H1 (cell line): ENCODE results near the gene HDLBP. TPM values are rescaled to one million over a fixed set of nuclear protein-coding genes. Genes with fewer than 3 reads are reported as not detected.

Experiments
- CTCF ChIA-PET: fragments of 300-600 bp; sonication (Branson Sonifier 250); formaldehyde crosslinking; loops from one replicate; lab custom pipeline; 2021; ENCODE audit not compliant: partially characterized antibody; lab: Charles Lee
- POLR2A ChIA-PET: fragments of 300-600 bp; sonication (Branson Sonifier 250); formaldehyde crosslinking; loops from one replicate; lab custom pipeline; 2021; ENCODE audit warnings: inconsistent platforms; ENCODE audit not compliant: partially characterized antibody; lab: Charles Lee
- DNase-seq, 2 experiments: peaks; one replicate each; pipeline versions ENCODE4 v3.0.0 to v3.0.0-alpha.2; 2010 to 2022; ENCODE audit warnings: low spot score in 2 of 2, low read depth in 1 of 2, mixed read lengths in 1 of 2
- FAIRE-seq: peaks from 2 replicates; lab custom pipeline; 2011; peaks lifted over from hg19 to GRCh38; lab: Jason Lieb, UNC
- H2AFZ ChIP-seq: 2 replicates; pipeline ENCODE4 v1.8.1; 2012; ENCODE audit warnings: low read length, inconsistent platforms
- H2AK5ac ChIP-seq: 2 replicates; pipeline ENCODE4 v1.6.1; 2013; ENCODE audit warnings: low read depth, low read length
- H2BK120ac ChIP-seq: replicated peaks from 2 replicates; pipeline ENCODE3; 2013; ENCODE audit warnings: low read depth, low read length, inconsistent platforms
- H2BK12ac ChIP-seq: 2 replicates; pipeline ENCODE4 v1.6.1; 2013; ENCODE audit warnings: low read depth, low read length
- H2BK15ac ChIP-seq: 2 replicates; pipeline ENCODE4 v1.6.1; 2013; ENCODE audit warnings: low read length
- H2BK20ac ChIP-seq: 2 replicates; pipeline ENCODE4 v1.6.1; 2013; ENCODE audit warnings: low read length
- H2BK5ac ChIP-seq: 2 replicates; pipeline ENCODE4 v1.6.1; 2013; ENCODE audit warnings: low read depth, low read length
- H3K14ac ChIP-seq: 2 replicates; pipeline ENCODE4 v1.6.1; 2013; ENCODE audit warnings: inconsistent platforms; ENCODE audit not compliant: insufficient read length
- H3K18ac ChIP-seq: 2 replicates; pipeline ENCODE4 v1.6.1; 2013; ENCODE audit warnings: low read length; ENCODE audit errors: extremely low read depth
- H3K23ac ChIP-seq: 2 replicates; pipeline ENCODE4 v1.6.1; 2013; ENCODE audit warnings: inconsistent platforms; ENCODE audit not compliant: insufficient read length
- H3K23me2 ChIP-seq: 2 replicates; pipeline ENCODE4 v1.6.1; 2013; ENCODE audit warnings: low read depth, low read length
- H3K27ac ChIP-seq: 2 replicates; pipeline ENCODE4 v1.6.1; 2011; ENCODE audit warnings: low read depth, low read length, inconsistent platforms
- H3K27me3 ChIP-seq, 4 experiments: replicated peaks in 1 of 4; 1 replicate in 1 of 4; 2 replicates in 3 of 4; pipeline versions ENCODE4 v1.6.1 to v1.8.1; 2011 to 2013; ENCODE audit warnings: low read length in 3 of 4, mild to moderate bottlenecking in 3 of 4, inconsistent platforms in 2 of 4, mixed read lengths in 2 of 4, moderate library complexity in 1 of 4; ENCODE audit not compliant: control insufficient read depth in 3 of 4, insufficient read depth in 3 of 4; ENCODE audit errors: extremely low read depth in 1 of 4
- H3K36me3 ChIP-seq, 4 experiments: 2 replicates each; pipeline versions ENCODE4 v1.6.1 to v1.8.1; 2011 to 2013; ENCODE audit warnings: mild to moderate bottlenecking in 4 of 4, low read length in 3 of 4, moderate library complexity in 2 of 4, control low read depth in 1 of 4, inconsistent platforms in 1 of 4; ENCODE audit not compliant: insufficient read depth in 4 of 4, control insufficient read depth in 2 of 4
- H3K4ac ChIP-seq: replicated peaks from 2 replicates; pipeline ENCODE3; 2013; ENCODE audit warnings: low read length, low read depth, mixed read lengths, inconsistent platforms; ENCODE audit not compliant: insufficient read length
- H3K4me1 ChIP-seq, 4 experiments: replicated peaks in 1 of 4; 1 replicate in 1 of 4; 2 replicates in 3 of 4; pipeline versions ENCODE4 v1.6.1 to v1.8.1; 2011 to 2013; ENCODE audit warnings: low read length in 3 of 4, inconsistent platforms in 2 of 4, mixed read lengths in 1 of 4; ENCODE audit not compliant: insufficient read depth in 4 of 4, control insufficient read depth in 3 of 4
- H3K4me2 ChIP-seq, 2 experiments: 2 replicates each; pipeline versions ENCODE4 v1.6.1 to v1.8.1; 2011 to 2013; ENCODE audit warnings: low read depth in 2 of 2, low read length in 2 of 2, control low read depth in 1 of 2, inconsistent platforms in 1 of 2, mild to moderate bottlenecking in 1 of 2; ENCODE audit not compliant: insufficient read depth in 1 of 2
- H3K4me3 ChIP-seq, 4 experiments: fragments of 200-600, 300-600 bp in 1 of 4; sonication (generic), shearing (Covaris generic), sonication (Bioruptor Twin) in 1 of 4; 2 replicates each; pipeline versions ENCODE4 v1.5.1 to v1.8.1; 2011 to 2016; ENCODE audit warnings: low read length in 4 of 4, low read depth in 3 of 4, control low read depth in 2 of 4, inconsistent platforms in 2 of 4, mild to moderate bottlenecking in 2 of 4, mixed read lengths in 1 of 4, moderate library complexity in 1 of 4; ENCODE audit not compliant: insufficient read depth in 2 of 4; ENCODE audit errors: extremely low read depth in 1 of 4
- H3K56ac ChIP-seq: replicated peaks from 2 replicates; pipeline ENCODE3; 2013; ENCODE audit warnings: low read depth, mild to moderate bottlenecking, mixed read lengths, low read length, inconsistent platforms; ENCODE audit not compliant: insufficient read length
- H3K79me1 ChIP-seq: 2 replicates; pipeline ENCODE4 v1.6.1; 2013; ENCODE audit warnings: low read depth, low read length, control low read depth
- H3K79me2 ChIP-seq, 2 experiments: 2 replicates each; pipeline versions ENCODE4 v1.6.1 to v1.8.1; 2012 to 2013; ENCODE audit warnings: low read length in 2 of 2, mild to moderate bottlenecking in 2 of 2, inconsistent platforms in 1 of 2; ENCODE audit not compliant: insufficient read depth in 2 of 2, control insufficient read depth in 1 of 2
- H3K9ac ChIP-seq, 4 experiments: replicated peaks in 1 of 4; 1 replicate in 1 of 4; 2 replicates in 3 of 4; pipeline versions ENCODE4 v1.6.1 to v1.8.1; 2011 to 2013; ENCODE audit warnings: low read depth in 3 of 4, low read length in 3 of 4, control low read depth in 2 of 4, mild to moderate bottlenecking in 2 of 4, moderate library complexity in 2 of 4, inconsistent platforms in 1 of 4; ENCODE audit errors: extremely low read depth in 1 of 4
- H3K9me3 ChIP-seq, 2 experiments: 2 replicates each; pipeline versions ENCODE4 v1.6.1 to v1.8.1; 2012 to 2013; ENCODE audit warnings: mild to moderate bottlenecking in 2 of 2, moderate library complexity in 2 of 2, control low read depth in 1 of 2, inconsistent platforms in 1 of 2, low read depth in 1 of 2, low read length in 1 of 2, mixed read lengths in 1 of 2; ENCODE audit not compliant: insufficient read depth in 2 of 2
- H4K20me1 ChIP-seq, 2 experiments: replicated peaks in 1 of 2; 2 replicates each; pipeline versions ENCODE3 to v1.8.1; 2011 to 2013; ENCODE audit warnings: inconsistent platforms in 2 of 2, low read length in 2 of 2, mild to moderate bottlenecking in 1 of 2; ENCODE audit not compliant: insufficient read depth in 2 of 2, control insufficient read depth in 1 of 2
- H4K5ac ChIP-seq: 2 replicates; pipeline ENCODE4 v1.6.1; 2013; ENCODE audit warnings: low read length, low read depth, mixed read lengths, inconsistent platforms; ENCODE audit not compliant: insufficient read length
- H4K8ac ChIP-seq: 2 replicates; pipeline ENCODE4 v1.8.0; 2013; ENCODE audit warnings: mild to moderate bottlenecking, moderate library complexity, low read length, inconsistent platforms; ENCODE audit not compliant: insufficient read depth; ENCODE audit errors: extremely low read depth
- H4K91ac ChIP-seq: replicated peaks from 2 replicates; pipeline ENCODE3; 2013; ENCODE audit warnings: low read length, mixed read lengths, inconsistent platforms; ENCODE audit not compliant: insufficient read length
- ASH2L ChIP-seq: fragments of 200-600, 300-600 bp; sonication (generic); IDR thresholded peaks from one replicate; pipeline ENCODE4 v1.7.1; 2017; ENCODE audit warnings: low read length
- BCL11A ChIP-seq, 2 experiments: IDR thresholded peaks; one replicate each; pipeline ENCODE4 v1.6.1; 2011; ENCODE audit warnings: low read depth in 2 of 2, low read length in 2 of 2, mild to moderate bottlenecking in 2 of 2
- CHD1 ChIP-seq: IDR thresholded peaks from 2 replicates; pipeline ENCODE4 v1.6.1; 2012; ENCODE audit warnings: low read depth, low read length, improper control_type of control experiment
- EP300 ChIP-seq, 2 experiments: IDR thresholded peaks; 1 replicate in 1 of 2; 2 replicates in 1 of 2; pipeline ENCODE4 v1.6.1; 2011 to 2012; ENCODE audit warnings: low read depth in 2 of 2, low read length in 2 of 2, mild to moderate bottlenecking in 2 of 2, borderline replicate concordance in 1 of 2, inconsistent platforms in 1 of 2, moderate library complexity in 1 of 2
- EZH2 ChIP-seq: fragments of 200-600 bp; sonication (generic); IDR thresholded peaks from 2 replicates; pipeline ENCODE4 v1.7.1; 2012; ENCODE audit warnings: low read depth, mild to moderate bottlenecking, moderate library complexity, low read length, inconsistent platforms; ENCODE audit not compliant: severe bottlenecking
- PHF8 ChIP-seq: fragments of 200-600 bp; sonication (generic); conservative IDR thresholded peaks from 2 replicates; pipeline ENCODE4 v1.7.1; 2012; ENCODE audit warnings: low read depth, mild to moderate bottlenecking, inconsistent platforms, low read length, moderate library complexity
- TEAD4 ChIP-seq: IDR thresholded peaks from 2 replicates; pipeline ENCODE4 v1.6.1; 2012; ENCODE audit warnings: low read depth, low read length, inconsistent platforms, mixed read lengths
- WGBS, 2 experiments: shearing (Covaris generic) in 1 of 2; methylation state at CpG; one replicate each; pipeline versions ENCODE4 v1.1.6 to v1.1.7; 2013 to 2015; ENCODE audit warnings: low lambda C conversion rate in 2 of 2, mixed read lengths in 2 of 2, inconsistent platforms in 1 of 2, low coverage in 1 of 2, missing lambda C conversion rate in 1 of 2; ENCODE audit not compliant: insufficient replicate concordance in 2 of 2, insufficient coverage in 1 of 2, insufficient read length in 1 of 2; ENCODE audit errors: extremely low coverage in 1 of 2, missing lambda C conversion rate in 1 of 2; 5-methylcytosine and 5-hydroxymethylcytosine counted together
- polyA plus RNA-seq, 7 experiments: library from polyadenylated mRNA; depleted of rRNA in 3 of 7; stranded (reverse) in 5 of 7; unstranded in 2 of 7; fragments of >200 nt in 5 of 7; fragments of 200-250 nt in 2 of 7; gene quantifications; 1 replicate in 5 of 7; 2 replicates in 1 of 7; 4 replicates in 1 of 7; pipeline versions ENCODE4 v1.2.1 to v1.2.3, GENCODE V29; 2011 to 2013; ENCODE audit warnings: missing spikeins in 2 of 7, mixed read lengths in 2 of 7
- total RNA-seq: library from RNA; stranded (reverse); fragmentation: NEBNext Ultra II Directional; extraction: Animal tissue kit (Norgen Biotek cat#: 25700); gene quantifications from 2 replicates; pipeline ENCODE4 v1.2.1, GENCODE V29; 2021
- TF ChIP-seq, protein P1 (sequence below): IDR thresholded peaks from 2 replicates; pipeline ENCODE4 v1.6.1; 2012; ENCODE audit warnings: inconsistent platforms

HDLBP gene
- total and polyA plus RNA-seq, 2 of the 8 experiments (the other 6 are each of a cell fraction or from before 2014, with no cell fraction given) = 185 to 360 TPM

DNA sequence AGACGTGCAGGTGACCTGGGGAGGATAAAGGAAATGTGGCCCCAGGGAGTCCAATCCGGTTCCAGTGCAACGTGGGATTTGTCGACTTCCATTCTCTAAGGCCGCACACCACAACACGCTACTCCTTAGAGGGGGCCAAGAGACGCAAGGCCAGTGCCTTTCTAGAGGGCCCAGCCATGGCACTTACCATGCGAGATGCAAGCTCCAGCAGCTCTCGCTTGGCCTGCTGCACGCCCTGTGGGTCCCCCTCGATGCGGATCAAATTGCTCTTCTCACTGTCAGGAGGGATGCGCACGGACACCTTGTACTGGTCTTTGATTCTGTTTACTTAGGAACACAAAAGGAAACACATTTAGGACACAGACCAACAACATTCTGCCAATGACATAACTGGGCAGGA is 65.8 kb downstream of the HDLBP start:
- Histone ChIP-seq H4K5ac (no peak overlapping the region), H4K91ac (no peak overlapping the region), H2BK12ac (no peak overlapping the region), H3K79me1 (peaks cover 2% of the 10 kb centered on the region), H3K27ac (no peak overlapping the region), H2AFZ (no peak overlapping the region), H3K4me2 (no peak overlapping the region), H2BK5ac (no peak overlapping the region), H2BK15ac (no peak overlapping the region), H2AK5ac (no peak overlapping the region), H3K27me3 (no peaks in the 10 kb centered on the region), H3K4me1 (no peaks in the 10 kb centered on the region), H2BK20ac (no peak overlapping the region), H3K23me2 (no peaks in the 10 kb centered on the region), H4K8ac (no peak overlapping the region), H3K9ac (no peak overlapping the region), H3K56ac (no peak overlapping the region), H4K20me1 (peaks cover 10 to 20% of the 10 kb centered on the region in 2 experiments), H3K14ac (no peak overlapping the region), H3K4ac (no peak overlapping the region), H3K23ac (no peak overlapping the region), H2BK120ac (no peak overlapping the region), H3K9me3 (no peaks in the 10 kb centered on the region), H3K4me3 (no peak overlapping the region), H3K18ac (no peak overlapping the region), H3K79me2 (no peaks in the 10 kb centered on the region; a peak in 1 of 4 replicates), H3K36me3 (peaks cover 49 to 98% (median 83%) of the 10 kb centered on the region in 4 experiments)
- DNase-seq = no peak
- no peak for TF ChIP-seq EP300 (IDR thresholded peaks at IDR 0.05; ENCODE audit: borderline replicate concordance in 1 of 2, low read depth in 2 of 2, low read length in 2 of 2)
- no peak for TF ChIP-seq EZH2
- TF ChIP-seq TEAD4 = no peak
- TF ChIP-seq CHD1 = no peak
- TF ChIP-seq, protein P1, sequence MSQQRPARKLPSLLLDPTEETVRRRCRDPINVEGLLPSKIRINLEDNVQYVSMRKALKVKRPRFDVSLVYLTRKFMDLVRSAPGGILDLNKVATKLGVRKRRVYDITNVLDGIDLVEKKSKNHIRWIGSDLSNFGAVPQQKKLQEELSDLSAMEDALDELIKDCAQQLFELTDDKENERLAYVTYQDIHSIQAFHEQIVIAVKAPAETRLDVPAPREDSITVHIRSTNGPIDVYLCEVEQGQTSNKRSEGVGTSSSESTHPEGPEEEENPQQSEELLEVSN = no peak
- TF ChIP-seq ASH2L = no peak
- TF ChIP-seq PHF8 = no peak
- TF ChIP-seq BCL11A (IDR thresholded peaks at IDR 0.05; ENCODE audit: low read depth in 2 of 2, low read length in 2 of 2) = no peak
- 87% methylated on average over 14 of the region's 14 CpGs; no CpG with 5 or more reads in 1 of the 2 experiments for WGBS, 2 experiments
- FAIRE-seq = no peak
- CTCF ChIA-PET = no interaction called here
- POLR2A ChIA-PET = no interaction called here
